ENCODE measurements around the gene DNAJC3. TPM values are rescaled to one million over a fixed set of nuclear protein-coding genes. Genes with fewer than 3 reads are reported as not detected.
"Not testable (repeated sequence)": the region's sequence is repeated elsewhere in the genome, so short reads cannot be mapped to it uniquely, and the experiment has no call there.

The DNAJC3 gene
- polyA plus RNA-seq, 12 donors = 17.4 to 98.5 (median 21.8) TPM

DNA sequence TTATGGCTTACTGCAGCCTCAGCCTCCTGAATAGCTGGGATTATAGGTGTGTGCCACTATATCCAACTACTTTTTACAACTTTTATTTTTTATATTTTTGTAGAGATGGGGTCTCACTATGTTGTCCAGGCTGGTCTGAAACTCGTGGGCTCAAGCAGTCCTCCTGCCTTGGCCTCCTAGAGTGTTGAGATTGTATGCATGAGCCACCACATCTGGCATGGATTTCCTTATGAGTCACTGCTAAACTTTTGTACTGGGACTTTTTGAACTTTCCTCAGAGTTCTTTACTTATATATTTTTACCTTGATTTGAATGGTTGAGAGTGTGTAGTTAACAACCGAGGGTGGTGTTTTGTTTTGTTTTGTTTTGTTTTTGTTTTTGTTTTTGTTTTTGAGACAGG lies 33.4 kb downstream of the DNAJC3 start:
- DNase-seq = no peak

- not testable (repeated sequence) for DNase-seq
These were observed 35.9 kb downstream of the DNAJC3 start for GRCh38 chr13:95712846-95713245.

GRCh38 chr13:95713651-95714050 lies 36.7 kb downstream of the DNAJC3 start:
- DNase-seq = no peak

GRCh38 chr13:95714142-95714832 lies 37.3 kb downstream of the DNAJC3 start:
- DNase-seq = no peak

DNA sequence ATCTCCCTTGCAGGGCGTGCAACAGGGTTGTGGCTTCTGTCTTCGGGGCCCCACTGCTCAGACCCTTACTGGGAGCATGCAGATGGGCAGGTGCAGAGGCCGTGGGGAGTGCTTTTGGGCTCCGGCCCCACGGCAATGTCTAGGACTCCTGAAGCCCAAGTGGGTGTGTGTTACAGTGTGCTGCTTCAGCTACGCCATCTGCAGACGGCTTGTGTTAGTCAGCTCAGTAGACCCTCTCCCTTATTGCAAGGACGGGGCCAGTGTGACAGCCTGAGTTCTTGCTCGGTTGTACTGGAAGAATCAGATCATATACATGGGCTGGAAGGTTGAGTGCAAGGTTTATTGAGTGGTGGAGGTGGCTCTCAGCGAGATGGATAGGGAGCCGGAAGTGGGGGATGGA lies 39.3 kb downstream of the DNAJC3 start:
- no peak for DNase-seq

- no peak for DNase-seq
These were observed 45.3 kb downstream of the DNAJC3 start for GRCh38 chr13:95722241-95722640.

- DNase-seq = no peak
These were observed 46.5 kb downstream of the DNAJC3 start for GRCh38 chr13:95723438-95723837.

GRCh38 chr13:95724252-95724651 lies 47.3 kb downstream of the DNAJC3 start:
- no peak for DNase-seq

- DNase-seq = no peak
These were observed 49.9 kb downstream of the DNAJC3 start for GRCh38 chr13:95726876-95727275.

DNA sequence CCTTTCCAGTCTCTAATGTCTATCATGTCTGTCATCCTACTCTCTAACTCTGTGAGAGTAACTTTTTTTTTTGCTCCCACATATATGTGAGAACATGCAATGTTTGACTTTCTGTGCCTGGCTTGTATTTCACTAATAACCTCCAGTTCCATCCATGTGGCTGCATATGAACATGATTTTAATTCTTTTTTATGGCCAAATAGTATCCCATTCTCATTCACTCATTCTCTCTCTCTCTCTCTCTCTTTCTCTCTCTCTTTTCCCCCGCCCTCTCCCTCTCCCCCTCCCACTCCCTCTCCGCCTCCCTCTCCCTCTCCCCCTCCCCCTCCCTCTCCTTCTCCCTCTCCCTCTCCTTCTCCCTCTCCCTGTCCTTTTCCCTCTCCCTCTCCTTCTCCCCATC lies 52.0 kb downstream of the DNAJC3 start:
- no peak for DNase-seq

DNA sequence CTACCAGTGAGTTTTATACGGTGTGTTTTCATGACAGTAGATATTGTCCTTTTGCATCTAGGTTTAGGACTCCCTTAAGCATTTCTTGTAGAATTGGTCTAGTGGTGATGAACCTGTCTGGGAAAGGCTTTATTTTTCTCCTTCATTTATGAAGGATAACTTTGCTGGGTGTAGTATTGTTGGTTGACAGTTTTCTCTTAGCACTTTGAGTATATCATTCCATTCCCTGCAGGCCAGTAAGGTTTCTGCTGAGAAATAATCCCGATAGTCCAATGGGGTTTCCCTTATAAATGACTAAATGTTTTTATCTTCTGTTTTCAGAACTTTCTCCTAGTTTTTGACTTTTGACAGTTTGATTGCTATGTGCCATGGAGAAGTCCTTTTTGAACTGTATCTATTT lies 57.2 kb downstream of the DNAJC3 start:
- no peak for DNase-seq

DNA sequence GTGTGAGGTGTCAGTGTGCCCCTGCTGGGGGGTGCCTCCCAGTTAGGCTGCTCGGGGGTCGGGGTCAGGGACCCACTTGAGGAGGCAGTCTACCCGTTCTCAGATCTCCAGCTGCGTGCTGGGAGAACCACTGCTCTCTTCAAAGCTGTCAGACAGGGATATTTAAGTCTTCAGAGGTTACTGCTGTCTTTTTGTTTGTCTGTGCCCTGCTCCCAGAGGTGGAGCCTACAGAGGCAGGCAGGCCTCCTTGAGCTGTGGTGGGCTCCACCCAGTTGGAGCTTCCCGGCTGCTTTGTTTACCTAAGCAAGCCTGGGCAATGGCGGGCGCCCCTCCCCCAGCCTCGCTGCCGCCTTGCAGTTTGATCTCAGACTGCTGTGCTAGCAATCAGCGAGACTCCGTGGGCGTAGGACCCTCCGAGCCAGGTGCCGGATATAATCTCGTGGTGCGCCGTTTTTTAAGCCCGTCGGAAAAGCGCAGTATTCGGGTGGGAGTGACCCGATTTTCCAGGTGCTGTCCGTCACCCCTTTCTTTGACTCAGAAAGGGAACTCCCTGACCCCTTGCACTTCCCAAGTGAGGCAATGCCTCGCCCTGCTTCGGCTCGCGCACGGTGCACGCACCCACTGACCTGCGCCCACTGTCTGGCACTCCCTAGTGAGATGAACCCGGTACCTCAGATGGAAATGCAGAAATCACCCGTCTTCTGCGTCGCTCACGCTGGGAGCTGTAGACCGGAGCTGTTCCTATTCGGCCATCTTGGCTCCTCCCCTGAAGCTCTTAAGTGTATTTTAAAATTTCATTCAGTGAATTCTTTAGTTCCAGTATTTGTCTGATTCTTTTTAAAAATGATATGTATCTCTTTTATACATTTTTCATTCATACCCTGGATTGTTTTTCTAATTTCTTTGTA lies 63.4 kb downstream of the DNAJC3 start:
- not testable (repeated sequence) for DNase-seq

DNA sequence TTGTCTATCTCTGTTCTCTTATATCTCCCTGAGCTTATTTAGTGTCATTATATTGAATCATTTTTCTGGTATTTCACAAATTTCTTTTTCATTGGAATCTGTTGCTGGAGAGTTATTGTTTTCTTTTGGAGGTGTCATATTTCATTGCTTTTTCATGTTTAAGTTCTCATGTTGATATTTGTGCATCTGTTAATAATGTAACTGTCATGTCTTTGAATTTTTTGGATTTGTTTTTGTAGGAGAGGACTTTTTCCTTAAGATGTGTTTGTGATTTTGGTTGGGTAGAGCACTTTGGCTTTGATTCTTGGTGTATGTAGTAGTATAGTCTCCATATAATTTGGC lies 64.0 kb downstream of the DNAJC3 start:
- DNase-seq = no peak

GRCh38 chr13:95741584-95742563 lies 64.9 kb downstream of the DNAJC3 start:
- DNase-seq = no peak

- DNase-seq = no peak
These were observed 66.3 kb downstream of the DNAJC3 start for GRCh38 chr13:95743192-95743591.

- DNase-seq = no peak
These were observed 68.3 kb downstream of the DNAJC3 start for GRCh38 chr13:95745289-95745688.

- DNase-seq = no peak
These were observed 68.8 kb downstream of the DNAJC3 start for GRCh38 chr13:95745752-95746151.

- DNase-seq = no peak
These were observed 72.6 kb downstream of the DNAJC3 start for GRCh38 chr13:95749545-95749944.

DNA sequence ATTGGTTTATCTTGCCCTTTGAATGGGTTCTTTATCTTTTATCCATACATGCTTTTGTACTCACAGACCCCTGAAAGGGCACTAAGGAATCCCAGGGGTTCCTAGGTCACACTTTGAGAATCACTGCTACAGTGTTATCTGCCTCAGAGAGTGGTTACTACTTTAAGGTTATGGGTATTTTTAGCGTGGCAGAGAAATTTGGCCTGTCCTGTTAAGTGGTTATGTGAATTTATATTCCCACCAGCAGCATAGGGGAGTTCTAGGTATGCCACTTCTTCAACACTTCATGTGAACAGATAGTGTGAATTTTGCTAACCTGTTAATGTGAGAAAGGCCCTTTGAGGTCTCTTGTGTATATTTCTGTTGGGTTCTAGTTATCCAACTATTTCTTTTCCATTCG lies 75.7 kb downstream of the DNAJC3 start:
- no peak for DNase-seq

DNA sequence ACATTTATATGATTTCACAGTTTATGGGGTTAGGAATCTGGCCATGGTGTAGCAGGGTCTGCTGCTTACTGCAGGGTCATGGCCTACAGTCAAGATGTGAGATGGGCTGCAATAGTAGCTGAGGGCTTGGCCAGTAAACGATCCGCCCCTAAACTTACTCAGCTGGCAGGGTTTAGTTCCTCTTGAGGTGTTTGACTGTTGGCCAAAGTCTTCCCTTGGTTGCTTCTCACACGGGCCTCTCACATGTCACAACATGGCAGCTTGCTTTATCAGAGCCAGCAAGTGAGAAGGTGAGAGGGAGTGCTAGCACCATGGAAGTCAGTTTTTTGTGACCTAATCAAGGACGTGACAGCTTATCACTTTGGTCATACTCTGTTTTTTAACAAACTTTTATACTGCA lies 77.1 kb downstream of the DNAJC3 start:
- no peak for DNase-seq

GRCh38 chr13:95756072-95756471 lies 79.1 kb downstream of the DNAJC3 start:
- no peak for DNase-seq

- DNase-seq = not testable (repeated sequence)
These were observed 85.7 kb downstream of the DNAJC3 start for GRCh38 chr13:95762626-95763025.
